Measurements from ENCODE around the gene FECH.
"Not testable (repeated sequence)": the region's sequence is repeated elsewhere in the genome, so short reads cannot be mapped to it uniquely, and the experiment has no call there.

The FECH gene

DNA sequence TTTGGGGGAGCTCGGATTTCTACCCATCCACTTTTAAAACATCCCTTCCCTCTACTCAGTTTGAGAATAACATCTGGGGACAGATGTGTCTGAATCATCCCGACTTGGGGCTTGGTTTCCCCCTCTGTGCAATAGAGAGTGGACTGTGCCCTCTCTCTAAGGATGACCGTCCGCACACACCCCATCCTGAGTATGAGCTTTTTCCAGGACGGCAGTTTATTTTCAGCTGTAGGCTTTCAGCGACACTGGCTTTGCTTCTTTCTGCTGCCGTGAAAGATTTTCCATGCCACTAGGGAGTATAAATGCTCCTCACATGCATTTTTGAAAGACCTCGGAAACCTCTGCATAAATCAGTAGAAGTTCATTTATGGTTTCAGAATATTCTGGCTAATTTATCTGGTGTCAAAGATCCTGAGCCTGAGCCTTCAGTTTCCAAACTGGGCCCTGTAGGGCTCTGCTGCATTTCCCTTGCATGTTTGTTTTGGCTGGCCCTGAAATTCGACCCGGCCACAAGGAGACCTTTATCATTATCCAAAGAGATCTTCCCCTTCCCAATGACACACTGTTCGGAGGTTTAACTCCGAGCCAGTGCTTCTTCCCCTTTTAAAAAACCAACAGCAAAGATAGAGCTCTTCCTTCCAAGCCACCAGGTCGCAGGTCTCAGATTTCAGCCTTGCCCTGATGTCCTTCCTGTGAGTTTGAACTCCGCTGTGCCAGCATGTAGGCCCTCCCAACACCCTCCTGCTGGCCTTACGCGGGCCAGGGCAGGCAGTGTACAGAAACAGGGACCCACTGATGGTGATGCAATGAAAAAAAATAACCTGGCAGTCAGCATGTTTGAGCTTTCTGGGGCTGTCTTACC, 53.3 kb downstream of the FECH start:
- peak; percentile 52 for DNase-seq (ENCODE audit: low read depth, low spot score)

DNA sequence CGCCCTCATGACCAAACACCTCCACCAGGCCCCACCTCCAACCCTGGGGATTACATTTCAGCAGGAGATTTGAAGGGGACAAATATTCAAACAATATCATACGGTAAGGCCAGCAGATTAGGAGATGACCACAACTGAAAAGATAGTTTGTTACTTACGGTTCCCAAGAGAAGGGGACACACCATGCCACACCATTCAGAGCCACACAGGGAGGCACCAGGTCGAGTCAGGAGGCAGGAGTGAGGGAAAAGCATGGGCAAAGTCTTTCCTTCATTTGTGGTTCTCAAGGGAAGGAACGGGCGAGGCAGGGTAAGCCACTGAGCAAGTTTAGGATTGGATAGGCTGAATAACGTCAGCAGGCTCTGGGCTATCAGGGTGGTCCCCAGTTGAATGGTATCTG, 57.4 kb downstream of the FECH start:
- DNase-seq (ENCODE audit: low read depth, low spot score) = no peak

DNA sequence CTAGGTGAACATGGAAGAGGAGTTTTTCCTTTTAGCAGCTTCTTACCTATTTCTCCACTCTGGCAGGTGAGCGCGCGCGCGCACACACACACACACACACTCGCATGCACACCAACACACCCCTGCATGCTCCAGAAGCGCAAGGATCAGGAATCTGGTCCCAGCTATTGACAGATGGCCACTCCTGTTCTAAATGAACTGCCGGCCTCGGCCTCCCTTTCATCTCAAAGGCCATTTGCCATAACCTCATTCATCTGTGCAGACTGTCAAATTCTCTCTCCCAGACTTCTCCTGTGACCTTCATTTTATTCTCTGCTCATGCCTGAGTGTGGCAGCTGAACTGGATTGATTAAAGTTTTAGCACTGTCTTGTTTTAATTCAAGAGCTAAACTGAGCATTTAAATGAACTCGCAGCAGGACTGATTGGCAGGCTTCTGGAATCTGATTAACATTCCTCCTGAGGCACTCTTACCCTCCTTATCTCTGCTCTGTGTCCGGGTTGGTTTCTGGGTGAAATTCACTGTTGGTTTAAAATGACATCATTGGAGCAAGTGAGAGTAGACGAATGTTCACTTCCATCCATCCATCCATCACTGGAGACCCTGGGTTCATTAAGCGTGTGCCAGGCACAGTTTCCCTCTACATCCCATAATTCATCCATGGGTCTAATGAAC, 58.8 kb downstream of the FECH start:
- no peak for DNase-seq (ENCODE audit: low read depth, low spot score)

DNA sequence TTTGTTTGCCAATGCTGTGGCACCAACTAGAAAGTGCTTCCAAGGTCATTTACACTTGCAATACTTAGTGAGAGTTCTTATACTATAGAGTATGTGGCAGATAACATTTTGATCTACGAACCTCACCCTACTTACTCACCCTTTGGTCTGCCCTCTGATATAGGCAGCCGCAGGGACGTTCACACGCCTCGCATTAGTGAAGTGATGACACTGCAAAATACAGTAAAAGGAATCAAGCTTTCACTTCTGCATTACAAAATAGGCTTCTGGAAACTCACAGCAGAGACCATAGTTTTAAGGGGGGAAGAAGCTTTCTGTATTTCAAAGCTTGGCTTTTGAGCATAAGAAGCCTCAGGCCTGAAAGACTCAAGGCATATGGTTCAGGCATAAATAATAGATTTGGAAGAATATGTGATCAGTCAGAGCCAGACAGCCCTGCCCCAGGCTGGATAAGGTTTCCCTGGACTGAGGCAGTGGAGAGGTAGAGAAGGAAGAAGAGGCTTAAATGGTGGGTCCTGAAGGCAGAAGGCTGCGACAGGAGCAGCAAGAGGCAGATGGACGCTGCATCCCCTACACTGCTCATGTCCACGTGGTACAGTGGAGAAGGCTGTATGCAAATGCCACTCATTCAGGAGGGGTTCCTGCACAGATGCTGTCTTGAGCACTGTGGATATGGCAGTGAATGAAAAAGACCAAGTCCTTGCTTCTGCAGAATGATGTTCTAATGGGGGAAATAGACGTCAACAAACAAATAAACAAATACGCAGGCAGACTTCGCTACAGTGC, 63.1 kb downstream of the FECH start:
- no peak for DNase-seq (ENCODE audit: low read depth, low spot score)

DNA sequence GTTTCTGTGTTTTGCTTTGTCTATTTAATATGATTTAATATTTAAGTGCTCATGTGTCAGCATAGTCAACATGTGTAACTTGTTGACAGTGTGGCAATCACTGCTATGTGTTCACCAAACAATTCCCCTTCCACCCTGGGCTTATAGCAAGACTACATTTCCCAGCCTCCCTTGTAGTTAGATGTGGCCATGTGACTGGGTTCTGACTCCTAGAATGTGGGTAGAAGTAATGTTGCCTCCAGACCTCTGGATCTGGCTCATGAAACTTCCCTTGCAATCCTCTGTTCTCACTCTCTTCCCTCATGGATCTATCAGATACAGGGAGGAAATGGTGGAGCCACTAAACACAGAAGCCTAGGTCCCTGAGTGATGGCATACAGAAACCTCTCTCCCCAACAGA, 64.2 kb downstream of the FECH start:
- DNase-seq (ENCODE audit: low read depth, low spot score) = not testable (repeated sequence)

DNA sequence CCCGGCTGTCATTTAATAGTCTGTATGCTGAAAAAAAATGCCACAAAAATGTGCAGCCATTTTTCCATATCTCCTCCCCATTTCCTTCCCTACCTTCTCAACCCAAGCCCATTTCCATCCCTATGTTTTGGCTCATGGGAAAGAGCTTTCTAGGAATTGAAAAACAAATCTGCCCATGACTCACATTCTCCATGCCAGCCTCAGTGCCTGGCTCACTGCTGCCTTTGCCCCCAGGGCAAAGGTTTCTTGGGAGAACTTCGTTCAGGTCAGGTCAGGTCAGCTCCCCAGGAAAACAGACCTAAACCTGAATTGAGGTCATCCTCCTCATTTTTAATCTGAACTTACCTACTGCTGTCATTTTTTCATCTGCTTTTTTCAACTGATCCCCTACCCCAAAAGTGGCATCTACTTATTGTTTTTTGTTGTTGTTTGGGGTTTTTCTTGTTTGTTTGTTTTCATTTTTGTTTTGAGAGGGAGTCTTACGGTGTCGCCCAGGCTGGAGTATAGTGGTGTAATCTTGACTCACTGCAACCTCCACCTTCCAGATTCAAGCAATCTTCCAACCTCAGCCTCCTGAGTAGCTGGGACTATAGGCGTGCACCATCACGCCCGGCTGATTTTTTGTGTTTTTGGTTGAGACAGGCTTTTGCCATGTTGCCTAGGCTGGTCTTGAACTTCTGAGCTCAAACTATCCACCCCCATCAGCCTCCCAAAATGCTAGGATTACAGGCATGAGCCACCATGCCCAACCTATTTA, 66.7 kb downstream of the FECH start:
- no peak for DNase-seq (ENCODE audit: low read depth, low spot score)

DNA sequence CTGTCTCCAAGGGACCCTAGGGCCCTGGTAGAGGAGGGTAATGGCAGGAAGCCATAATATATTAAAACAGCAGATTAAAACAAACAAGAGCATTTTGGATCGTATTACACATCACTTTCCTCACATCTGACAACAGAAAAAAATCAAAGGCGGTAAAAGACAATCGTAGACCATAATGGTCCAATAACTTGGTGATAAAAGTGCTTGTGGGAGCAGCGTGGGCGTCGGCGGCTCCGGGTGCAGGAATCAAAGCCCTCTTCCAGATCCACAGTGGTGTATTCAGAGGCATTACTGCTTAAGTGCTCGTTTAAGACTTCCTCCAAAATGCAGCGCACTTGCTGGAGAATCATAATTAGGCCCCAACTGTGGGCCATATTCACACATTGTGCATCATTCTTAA, 68.0 kb downstream of the FECH start:
- no peak for DNase-seq (ENCODE audit: low read depth, low spot score)

DNA sequence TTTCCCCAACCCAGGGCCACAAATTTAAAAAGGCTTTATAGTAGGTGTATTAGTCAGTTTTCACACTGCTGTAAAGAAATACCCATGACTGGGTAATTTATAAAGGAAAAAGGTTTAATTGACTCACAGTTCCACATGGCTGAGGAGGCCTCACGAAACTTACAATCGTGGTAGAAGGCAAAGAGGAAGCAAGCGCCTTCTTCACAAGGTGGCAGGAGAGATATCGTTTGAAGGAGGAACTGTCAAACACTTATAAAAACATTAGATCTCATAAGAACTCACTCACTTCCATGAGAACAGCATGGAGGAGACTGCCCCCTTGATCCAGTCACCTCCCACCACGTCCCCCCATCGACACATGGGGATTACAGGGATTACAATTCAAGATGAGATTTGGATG, 70.4 kb downstream of the FECH start:
- no peak for DNase-seq (ENCODE audit: low read depth, low spot score)

DNA sequence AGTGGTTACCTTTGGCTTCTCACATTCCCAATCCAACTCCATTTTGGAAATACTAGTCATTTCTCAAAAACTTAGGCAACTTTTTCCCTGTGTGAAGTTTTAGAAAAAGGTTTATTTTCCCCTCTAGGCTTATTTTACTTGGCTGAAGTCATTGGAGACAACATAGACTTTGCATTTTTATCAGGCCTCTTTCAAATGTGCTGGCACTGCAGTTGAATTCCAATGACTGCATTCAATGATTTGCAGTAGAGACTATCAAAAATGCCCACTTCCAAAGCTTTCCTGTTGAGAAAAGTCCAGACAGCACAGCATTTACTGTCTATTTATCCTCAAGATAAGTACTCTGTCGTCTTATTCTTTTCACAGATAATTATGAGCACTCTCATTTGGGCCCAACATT, 81.3 kb downstream of the FECH start:
- DNase-seq (ENCODE audit: low read depth, low spot score) = no peak

DNA sequence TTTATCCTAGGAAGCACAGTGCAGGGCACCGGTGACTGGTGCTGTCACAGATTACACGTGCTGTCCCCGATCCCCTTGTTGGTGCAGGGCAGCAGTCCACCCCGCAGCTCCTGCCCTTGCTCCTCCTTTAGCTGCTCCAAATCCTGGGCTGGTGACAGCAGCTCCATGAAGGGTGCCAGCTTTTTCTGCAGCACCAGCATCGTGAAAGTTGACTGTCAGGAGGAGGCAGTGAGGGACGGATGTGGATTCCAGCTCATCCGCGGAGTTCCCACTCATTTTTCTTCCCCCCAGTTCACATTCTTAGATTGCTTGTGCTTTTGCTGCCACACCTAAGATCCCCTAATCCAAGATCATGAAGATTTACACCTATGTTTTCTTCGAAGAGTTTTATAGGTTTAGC, 83.9 kb downstream of the FECH start:
- DNase-seq (ENCODE audit: low read depth, low spot score) = no peak

DNA sequence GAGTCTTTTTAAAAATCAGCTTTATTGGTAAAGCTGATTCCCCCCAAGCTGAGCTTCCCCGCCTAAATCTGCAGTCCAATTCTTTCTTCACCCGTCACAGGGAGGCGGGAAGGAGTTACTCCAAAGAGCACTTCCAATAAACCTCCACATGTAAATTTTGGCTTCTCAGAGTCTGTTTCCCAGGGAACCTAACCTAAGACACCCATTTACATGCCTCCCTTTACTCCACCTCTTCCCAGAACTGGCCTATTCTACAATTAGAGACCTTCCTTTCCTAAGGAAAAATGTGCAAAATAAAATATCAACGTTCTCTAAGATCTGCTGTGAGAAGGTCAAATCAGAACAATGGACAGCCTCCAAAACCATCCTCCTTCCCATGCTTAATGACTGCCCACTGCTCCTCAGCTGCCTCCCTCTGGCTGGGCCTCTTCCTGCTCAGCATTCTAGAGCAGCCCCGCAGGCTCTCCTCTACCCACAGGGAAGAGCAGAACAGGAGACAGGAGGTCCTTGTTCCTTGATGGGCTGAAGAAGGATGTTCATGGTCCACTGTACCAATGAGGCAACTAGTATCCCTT, 87.7 kb downstream of the FECH start:
- DNase-seq (ENCODE audit: low read depth, low spot score) = no peak
